Stimulated activated effector memory CD8-positive, alpha-beta T cell treated with anti-CD3 and anti-CD28 coated beads, Interleukin-12 subunit alpha, Interleukin-12 subunit beta, amount 100 ng/mL, for 72 hours (primary cell): ENCODE results near the gene OR5AU1.
"Not testable (repeated sequence)": the region's sequence is repeated elsewhere in the genome, so short reads cannot be mapped to it uniquely, and the experiment has no call there.

ENCODE experiments used
- ATAC-seq: fragments of 150-1000 bp; cut with Tn5 transposase; 2 replicates; pipeline ENCODE4 v1.10.0; 2021
- DNase-seq, 2 donors: peaks; one replicate each; pipeline ENCODE4 v3.0.0; 2021 to 2022; ENCODE audit warnings: low spot score in 2 of 2
- H3K27ac Mint-ChIP-seq: one replicate; pipeline ENCODE4 v1.8.0; 2022; ENCODE audit warnings: mild to moderate bottlenecking, mixed read lengths
- H3K36me3 Mint-ChIP-seq: one replicate; pipeline ENCODE4 v1.8.0; 2022; ENCODE audit warnings: mild to moderate bottlenecking, mixed read lengths
- H3K4me1 Mint-ChIP-seq: one replicate; pipeline ENCODE4 v1.8.0; 2022; ENCODE audit warnings: mixed read lengths
- H3K4me3 Mint-ChIP-seq: one replicate; pipeline ENCODE4 v1.8.0; 2022; ENCODE audit warnings: mild to moderate bottlenecking, mixed read lengths
- H3K9me3 Mint-ChIP-seq: one replicate; pipeline ENCODE4 v1.8.0; 2022; ENCODE audit warnings: mixed read lengths

The OR5AU1 gene

GRCh38 chr14:21191809-21192446 lies 36.1 kb upstream of the OR5AU1 start:
- H3K27ac Mint-ChIP-seq = peak overlapping the region; percentile 12
- H3K4me3 Mint-ChIP-seq = peak overlapping the region; percentile 66
- H3K4me1 Mint-ChIP-seq = peaks cover 8% of the 10 kb centered on the region

GRCh38 chr14:21191261-21191808 lies 35.5 kb upstream of the OR5AU1 start:
- Mint-ChIP-seq H3K4me3 (peak overlapping the region; percentile 66), H3K36me3 (peaks cover 2% of the 10 kb centered on the region), H3K27ac (peak overlapping the region; percentile 12), H3K4me1 (peaks cover 8% of the 10 kb centered on the region), H3K9me3 (no peaks in the 10 kb centered on the region)
- no peak for ATAC-seq
- DNase-seq = no peak

More at GRCh38 chr14:21191809-21192446, 36.1 kb upstream of the OR5AU1 start:
- DNase-seq (peak; percentile 29 to 76), ATAC-seq (peak; percentile 97)
- Mint-ChIP-seq H3K36me3 (peaks cover 6% of the 10 kb centered on the region), H3K9me3 (no peaks in the 10 kb centered on the region)

GRCh38 chr14:21185491-21185890 lies 29.6 kb upstream of the OR5AU1 start:
- H3K27ac Mint-ChIP-seq = no peak overlapping the region
- H3K4me1 Mint-ChIP-seq = no peaks in the 10 kb centered on the region

DNA sequence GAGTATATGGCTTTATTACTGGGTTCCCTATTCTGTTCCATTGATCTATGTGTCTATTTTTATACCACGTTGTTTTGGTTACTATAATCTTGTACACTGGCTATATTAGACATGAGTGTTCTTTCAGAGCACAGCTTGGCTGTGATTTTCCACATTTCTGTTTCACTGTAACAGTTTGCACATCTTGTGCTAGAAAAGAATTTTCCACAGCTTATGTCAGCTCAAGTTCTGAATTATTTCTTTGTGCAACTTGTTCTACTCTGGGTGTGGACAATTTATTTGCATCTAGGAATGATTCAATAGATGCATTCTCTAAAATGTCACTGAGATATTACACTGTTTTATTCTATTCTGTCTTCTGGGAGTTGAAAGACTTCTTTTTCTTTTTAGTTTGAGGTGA lies 28.4 kb upstream of the OR5AU1 start:
- Mint-ChIP-seq H3K36me3 (no peaks in the 10 kb centered on the region), H3K27ac (no peak overlapping the region), H3K4me1 (no peaks in the 10 kb centered on the region), H3K9me3 (peaks cover 4% of the 10 kb centered on the region), H3K4me3 (no peak overlapping the region)
- ATAC-seq (no peak), DNase-seq (no peak)

More at GRCh38 chr14:21185491-21185890, 29.6 kb upstream of the OR5AU1 start:
- Mint-ChIP-seq H3K4me3 (no peak overlapping the region), H3K9me3 (peaks cover 4% of the 10 kb centered on the region), H3K36me3 (no peaks in the 10 kb centered on the region)
- no peak for DNase-seq
- ATAC-seq = no peak

DNA sequence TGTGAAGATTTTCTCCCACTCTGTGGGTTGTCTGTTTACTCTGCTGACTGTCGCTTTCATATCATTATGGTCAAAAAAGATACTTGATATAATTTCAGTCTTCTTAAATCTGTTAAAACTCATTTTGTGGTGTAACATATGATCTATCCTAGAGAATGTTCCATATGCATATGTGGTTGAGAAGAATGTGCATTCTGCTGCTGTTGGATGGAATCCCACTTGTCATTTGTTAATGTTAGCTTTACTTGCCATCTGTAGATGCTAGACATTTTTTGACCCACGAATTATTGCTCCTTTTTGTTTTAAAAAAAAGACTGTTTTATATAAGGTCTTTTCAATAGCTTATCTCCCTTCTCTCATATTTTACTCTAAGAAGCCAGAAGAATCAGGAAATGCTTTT lies 26.3 kb upstream of the OR5AU1 start:
- H3K36me3 Mint-ChIP-seq = no peaks in the 10 kb centered on the region
- no peaks in the 10 kb centered on the region for H3K4me1 Mint-ChIP-seq
- no peak overlapping the region for H3K27ac Mint-ChIP-seq
- H3K4me3 Mint-ChIP-seq = no peak overlapping the region
- H3K9me3 Mint-ChIP-seq = peaks cover 4% of the 10 kb centered on the region
- ATAC-seq (no peak), DNase-seq (no peak)

- Mint-ChIP-seq H3K27ac (no peak overlapping the region), H3K4me3 (no peak overlapping the region), H3K36me3 (no peaks in the 10 kb centered on the region), H3K4me1 (no peaks in the 10 kb centered on the region), H3K9me3 (peaks cover 6% of the 10 kb centered on the region)
- DNase-seq (no peak), ATAC-seq (no peak)
These were observed 15.3 kb upstream of the OR5AU1 start for GRCh38 chr14:21171128-21171527.

DNA sequence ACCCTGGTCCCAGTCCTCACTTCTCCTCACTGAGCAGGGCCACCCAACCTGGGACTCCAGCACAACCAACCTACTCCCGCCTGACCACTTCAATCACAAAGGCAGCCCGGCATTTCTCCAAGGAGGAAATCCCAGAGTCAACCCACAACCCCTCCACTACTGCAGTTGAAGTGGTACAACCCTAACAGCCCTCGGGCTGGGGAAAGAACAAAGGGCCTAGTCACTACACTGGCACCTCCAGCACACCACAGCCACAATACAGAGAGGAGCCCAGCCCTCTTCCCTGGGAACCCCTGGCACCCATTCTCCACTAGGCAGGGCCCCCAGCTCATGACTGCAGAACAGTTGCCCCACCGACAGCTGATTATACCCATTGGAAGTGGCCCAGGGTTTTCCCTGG lies 13.7 kb upstream of the OR5AU1 start:
- DNase-seq (no peak), ATAC-seq (no peak)
- Mint-ChIP-seq H3K9me3 (peaks cover 6% of the 10 kb centered on the region), H3K36me3 (no peaks in the 10 kb centered on the region), H3K27ac (no peak overlapping the region), H3K4me3 (no peak overlapping the region), H3K4me1 (peaks cover 6% of the 10 kb centered on the region)

GRCh38 chr14:21168055-21168454 lies 12.2 kb upstream of the OR5AU1 start:
- Mint-ChIP-seq H3K27ac (no peak overlapping the region), H3K9me3 (peaks cover 2% of the 10 kb centered on the region), H3K4me1 (peaks cover 6% of the 10 kb centered on the region), H3K36me3 (no peaks in the 10 kb centered on the region), H3K4me3 (no peak overlapping the region)
- DNase-seq (no peak), ATAC-seq (peak; percentile 75)

DNA sequence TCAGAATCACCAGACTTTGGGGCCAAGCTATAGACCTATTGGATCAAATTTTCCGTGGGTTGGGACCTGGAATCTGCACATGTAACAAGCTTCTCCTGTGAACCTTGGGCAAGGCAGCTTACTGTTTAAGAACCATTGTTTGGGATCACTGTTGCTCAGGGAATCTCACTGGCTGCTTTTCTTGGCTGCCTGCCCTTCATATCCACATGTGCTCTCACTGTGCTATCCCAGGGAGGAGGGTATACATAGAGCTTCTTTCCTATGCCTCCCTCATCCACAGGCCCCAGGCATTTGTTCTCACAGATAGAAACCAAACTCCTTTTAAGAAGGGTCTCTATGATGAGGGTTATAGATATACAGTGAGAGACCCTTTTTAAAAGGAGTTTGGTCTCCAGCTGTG lies 9.8 kb upstream of the OR5AU1 start:
- H3K9me3 Mint-ChIP-seq, H3K27ac Mint-ChIP-seq, H3K36me3 Mint-ChIP-seq, ATAC-seq, H3K4me1 Mint-ChIP-seq, H3K4me3 Mint-ChIP-seq, DNase-seq: not testable (repeated sequence)

GRCh38 chr14:21165002-21165605 lies 9.2 kb upstream of the OR5AU1 start:
- not testable (repeated sequence) for H3K27ac Mint-ChIP-seq, H3K4me3 Mint-ChIP-seq, DNase-seq, H3K4me1 Mint-ChIP-seq, H3K36me3 Mint-ChIP-seq, H3K9me3 Mint-ChIP-seq, ATAC-seq

- ATAC-seq (no peak), DNase-seq (no peak)
- no peak overlapping the region for H3K4me3 Mint-ChIP-seq
- H3K9me3 Mint-ChIP-seq = no peaks in the 10 kb centered on the region
- peaks cover 6% of the 10 kb centered on the region for H3K4me1 Mint-ChIP-seq
- no peak overlapping the region for H3K27ac Mint-ChIP-seq
- H3K36me3 Mint-ChIP-seq = no peaks in the 10 kb centered on the region
These were observed 8.0 kb upstream of the OR5AU1 start for GRCh38 chr14:21163871-21164291.

- no peak overlapping the region for H3K27ac Mint-ChIP-seq
- no peaks in the 10 kb centered on the region for H3K36me3 Mint-ChIP-seq
These were observed 6.2 kb upstream of the OR5AU1 start for GRCh38 chr14:21162081-21162480.

DNA sequence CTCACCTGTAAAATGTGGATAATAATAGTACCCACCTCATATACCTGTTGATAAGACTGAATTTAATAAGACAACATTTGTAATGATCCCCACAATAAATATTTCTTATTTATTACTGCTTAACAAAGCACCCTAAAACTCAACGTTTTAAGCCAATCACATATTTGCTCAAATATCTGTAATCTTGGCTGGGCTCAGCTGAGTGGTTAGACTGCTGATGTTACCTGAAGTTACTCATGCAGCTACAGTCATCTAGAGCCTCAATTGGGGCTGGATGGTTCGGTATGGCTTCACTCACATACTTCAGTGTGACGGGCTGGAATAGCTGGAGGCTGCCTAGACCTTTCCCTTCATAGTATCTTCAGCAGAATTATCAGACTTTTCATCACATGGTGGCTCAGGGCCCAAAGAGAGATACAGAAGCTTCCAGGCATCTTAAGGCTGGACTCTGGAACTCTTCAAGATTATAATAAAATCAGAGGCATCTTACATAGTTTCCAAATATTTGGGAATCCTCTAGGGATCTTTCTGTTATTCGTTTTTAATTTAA lies 4.3 kb upstream of the OR5AU1 start:
- Mint-ChIP-seq H3K36me3 (no peaks in the 10 kb centered on the region), H3K4me1 (peaks cover 3% of the 10 kb centered on the region), H3K4me3 (no peak overlapping the region), H3K9me3 (no peaks in the 10 kb centered on the region), H3K27ac (no peak overlapping the region)
- ATAC-seq (no peak), DNase-seq (no peak)

More at GRCh38 chr14:21162081-21162480, 6.2 kb upstream of the OR5AU1 start:
- Mint-ChIP-seq H3K4me1 (peaks cover 6% of the 10 kb centered on the region), H3K9me3 (no peaks in the 10 kb centered on the region), H3K4me3 (no peak overlapping the region)
- no peak for ATAC-seq
- no peak for DNase-seq

GRCh38 chr14:21158175-21158574 lies 2.3 kb upstream of the OR5AU1 start:
- ATAC-seq, H3K9me3 Mint-ChIP-seq, H3K27ac Mint-ChIP-seq, H3K36me3 Mint-ChIP-seq, H3K4me1 Mint-ChIP-seq, DNase-seq, H3K4me3 Mint-ChIP-seq: not testable (repeated sequence)

DNA sequence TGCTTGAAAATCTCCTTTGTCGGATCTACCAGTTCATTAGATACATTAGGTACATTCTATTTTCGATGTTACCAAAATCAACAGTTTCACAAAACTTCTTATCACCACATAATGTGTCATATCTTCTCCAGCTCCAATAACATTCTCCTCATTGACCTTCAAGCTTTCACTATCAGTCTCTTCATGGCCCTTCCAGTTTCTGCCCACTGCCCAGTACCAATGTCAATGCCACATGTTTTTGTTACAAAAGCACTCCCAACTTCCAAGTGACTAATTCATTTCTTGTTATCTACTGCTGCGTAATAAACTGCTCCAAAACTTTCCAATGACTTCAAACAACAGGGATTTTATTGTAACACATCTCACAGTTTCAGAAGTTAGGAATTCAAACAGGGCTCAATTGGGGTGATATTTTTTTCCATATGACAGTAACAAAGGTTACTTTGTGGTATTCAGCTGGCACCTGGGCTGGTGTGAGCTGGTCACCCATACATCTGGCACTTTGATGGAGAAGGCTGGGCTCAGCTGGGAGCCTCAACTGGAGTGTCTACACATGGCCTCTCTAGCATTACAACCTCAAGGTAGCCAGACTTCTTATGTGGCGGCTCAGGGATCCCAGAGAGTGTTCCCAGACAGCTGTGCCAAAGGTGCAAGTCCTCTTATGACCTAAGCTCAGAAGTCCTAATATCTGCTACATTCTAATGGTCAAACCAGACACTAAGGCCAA lies 6.1 kb downstream of the OR5AU1 start:
- H3K36me3 Mint-ChIP-seq = no peaks in the 10 kb centered on the region
- H3K27ac Mint-ChIP-seq = no peak overlapping the region
- DNase-seq = no peak
- no peak overlapping the region for H3K4me3 Mint-ChIP-seq
- no peak for ATAC-seq
- H3K9me3 Mint-ChIP-seq = peaks cover 11% of the 10 kb centered on the region
- H3K4me1 Mint-ChIP-seq = no peaks in the 10 kb centered on the region
